GM18520 (cell line): Measurements from ENCODE around the gene NOD2.

Experiments
- ATAC-seq: cut with Tn5 transposase; IDR thresholded peaks from one replicate; pipeline ENCODE4 v1.9.1; 2021; ENCODE audit not compliant: unreplicated experiment

The NOD2 gene

GRCh38 chr16:50669741-50670140, 23.7 kb upstream of the NOD2 start:
- ATAC-seq: no peak

GRCh38 chr16:50670476-50670875, 22.9 kb upstream of the NOD2 start:
- ATAC-seq: no peak

DNA sequence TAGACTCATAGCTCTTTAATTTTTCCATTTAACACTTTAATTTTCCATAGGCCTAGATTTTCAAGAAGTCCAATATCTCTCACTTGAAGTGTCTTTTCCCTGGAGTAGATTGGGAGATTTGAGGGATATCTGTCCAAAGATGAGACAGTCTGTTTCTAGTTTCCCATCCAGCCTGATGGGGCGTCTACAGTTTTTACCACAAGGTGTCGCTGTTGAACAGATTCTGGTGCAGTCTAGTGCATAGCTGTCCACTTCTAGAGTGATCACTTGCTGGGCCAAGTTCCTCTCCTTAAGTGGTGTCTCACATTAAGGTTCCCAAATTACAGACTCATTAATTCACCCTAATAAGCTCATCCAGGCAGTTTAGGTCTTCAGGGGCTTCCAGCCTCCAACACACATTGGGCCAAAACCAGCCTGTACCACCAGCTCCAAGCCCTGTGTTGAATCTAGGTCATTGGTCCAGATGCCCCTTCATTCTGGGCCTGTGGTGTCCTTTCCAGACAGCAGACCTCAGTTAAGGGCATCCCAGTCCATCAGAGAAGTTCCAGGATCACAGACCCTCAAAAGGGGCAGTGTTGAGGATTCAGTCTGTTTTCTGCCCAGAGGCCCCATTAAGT, 21.7 kb upstream of the NOD2 start:
- ATAC-seq: no peak

GRCh38 chr16:50673496-50674275, 19.7 kb upstream of the NOD2 start:
- no peak for ATAC-seq

DNA sequence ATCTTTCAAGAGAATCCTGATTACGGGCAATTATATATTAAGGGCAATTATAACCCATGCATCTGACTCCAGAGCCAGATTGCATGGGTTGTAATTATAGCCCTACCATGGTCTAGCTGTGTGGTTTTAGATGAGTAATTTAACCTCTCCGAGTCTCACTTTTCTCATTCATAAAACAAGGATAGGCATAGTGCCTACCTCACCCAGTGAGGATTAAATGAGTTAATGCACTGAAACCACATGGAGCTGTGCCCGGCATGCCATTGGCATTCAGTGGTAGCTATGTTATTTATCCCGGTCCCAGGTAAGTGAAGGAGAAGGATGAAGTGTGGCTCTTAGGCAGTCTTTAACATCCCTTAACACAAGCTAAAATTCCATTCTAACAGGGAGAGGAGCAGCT, 18.6 kb upstream of the NOD2 start:
- ATAC-seq: no peak

DNA sequence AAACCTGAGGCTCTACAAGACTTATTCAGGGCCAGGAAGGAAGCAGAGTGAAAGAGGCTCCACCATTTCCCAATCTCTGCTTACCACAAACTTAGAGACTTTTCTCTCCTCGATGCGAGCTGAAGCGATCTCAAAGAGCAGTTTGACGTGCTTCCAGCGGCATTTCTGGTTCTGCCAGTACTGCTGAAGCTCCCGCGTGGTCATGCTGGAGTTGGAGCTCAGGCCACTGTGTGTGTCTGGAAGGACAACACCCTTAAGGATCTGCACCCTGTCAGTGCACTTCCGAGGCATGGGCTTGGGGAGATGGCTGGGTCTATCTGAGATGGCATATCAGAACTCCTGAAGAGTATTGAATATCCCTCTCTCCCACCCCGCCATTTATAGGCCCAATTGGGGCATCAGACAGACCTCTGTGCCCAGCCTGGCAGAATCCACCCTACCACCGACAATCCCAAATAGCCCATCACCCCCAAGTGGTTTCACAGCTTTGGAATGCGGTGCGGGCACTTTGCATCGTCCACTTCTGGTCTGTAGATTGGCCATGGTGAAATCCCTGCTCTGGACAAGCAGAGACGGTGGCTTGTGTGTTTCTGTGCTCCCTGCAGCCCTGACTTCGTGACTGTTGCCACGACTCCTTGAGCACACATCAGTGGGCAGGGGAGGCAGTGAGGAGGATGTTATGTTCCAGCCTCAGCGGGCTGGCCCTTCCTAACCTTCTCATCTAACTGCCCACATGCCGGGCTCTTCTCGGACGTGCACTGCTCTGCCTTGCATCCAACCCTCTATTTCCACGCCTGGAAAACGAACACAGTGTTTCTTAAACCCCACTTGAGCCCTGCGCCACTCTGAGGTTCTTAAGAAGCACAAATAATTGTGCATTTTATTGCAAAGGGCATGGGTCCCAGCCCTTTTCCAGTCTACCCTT, 17.5 kb upstream of the NOD2 start:
- ATAC-seq: no peak

- ATAC-seq: no peak
Observed at GRCh38 chr16:50676684-50677225, 16.7 kb upstream of the NOD2 start.

GRCh38 chr16:50677351-50677750, 16.1 kb upstream of the NOD2 start:
- ATAC-seq: no peak

DNA sequence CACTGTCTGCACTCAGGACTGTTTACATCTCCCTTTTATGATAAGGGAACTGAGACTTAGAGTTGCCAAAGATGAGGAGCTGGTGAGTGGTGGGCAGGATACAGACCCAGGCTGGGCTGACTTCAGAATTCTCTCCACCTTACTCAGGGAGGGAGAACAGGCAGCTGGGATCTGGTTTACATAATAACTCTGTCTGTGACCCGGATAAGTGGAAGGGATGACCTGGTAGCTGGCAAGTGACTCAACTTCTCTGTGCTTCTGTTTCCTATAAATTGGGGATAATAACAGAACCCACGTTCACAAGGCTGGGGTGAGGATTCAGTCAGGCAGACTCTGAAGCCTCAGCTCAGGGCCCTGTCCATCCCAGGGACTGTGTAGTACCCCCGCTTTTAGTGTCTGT, 14.9 kb upstream of the NOD2 start:
- ATAC-seq: no peak

DNA sequence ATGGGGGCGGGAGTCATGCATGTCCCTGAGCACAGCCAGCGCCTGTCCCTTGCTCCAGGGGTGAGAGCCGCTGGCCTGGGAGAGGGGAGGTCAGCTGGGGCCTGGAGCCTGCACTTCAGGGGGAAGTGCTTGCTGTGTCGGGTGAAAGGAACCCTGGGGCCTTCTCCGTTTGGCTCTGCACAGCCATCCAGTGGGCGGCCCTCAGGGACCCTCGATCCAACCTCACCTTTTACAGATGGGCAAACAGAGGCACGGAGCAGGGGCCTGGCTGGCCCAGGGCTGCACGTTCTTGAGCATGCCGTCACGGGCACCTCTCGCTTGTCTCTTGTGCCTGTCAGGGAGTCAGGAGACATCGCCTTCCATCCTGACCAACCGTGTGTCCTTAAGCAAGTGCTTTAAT, 14.1 kb upstream of the NOD2 start:
- ATAC-seq: no peak

DNA sequence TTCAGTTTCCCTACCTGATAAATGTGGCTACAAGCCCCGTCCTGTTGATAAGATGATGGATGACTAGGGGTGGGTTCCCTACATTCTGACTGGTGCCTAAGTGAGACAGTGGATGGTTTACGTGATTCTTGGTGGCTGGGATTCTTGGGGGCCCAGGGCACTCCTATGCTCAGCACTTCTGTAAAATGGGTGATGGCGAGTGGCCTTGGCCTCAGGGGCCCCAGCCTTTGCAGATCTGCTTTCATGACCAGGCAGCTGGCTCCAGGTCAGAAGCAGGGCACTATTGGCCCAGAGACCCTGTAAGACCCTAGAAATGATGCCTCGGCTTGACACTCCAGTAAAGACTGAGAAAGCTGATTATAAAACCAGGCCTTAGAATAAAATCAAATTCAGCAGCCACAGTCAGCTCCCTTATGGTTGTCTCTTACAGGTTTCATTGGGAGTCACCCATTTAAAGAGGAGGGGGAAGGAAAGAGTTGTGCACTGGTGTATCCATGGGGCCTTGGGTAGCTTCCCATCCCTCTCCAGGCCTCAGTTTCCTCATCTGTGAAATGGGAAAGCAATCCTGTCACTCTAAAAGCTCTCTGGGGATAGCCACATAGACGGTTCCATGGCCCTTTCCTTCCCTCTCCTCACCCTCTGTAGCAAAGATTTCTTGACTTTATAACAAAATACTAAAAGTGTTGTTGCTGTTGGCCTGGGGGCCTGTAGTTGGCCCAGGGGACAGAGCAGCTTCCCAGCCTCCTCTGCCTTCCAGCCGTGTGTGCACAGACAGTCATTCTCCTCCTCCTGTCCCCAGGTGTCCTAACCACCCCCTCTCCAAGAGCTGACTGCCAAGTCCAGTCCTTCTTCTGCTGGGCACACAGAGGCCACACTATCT, 13.5 kb upstream of the NOD2 start:
- no peak for ATAC-seq

GRCh38 chr16:50680556-50680893, 12.9 kb upstream of the NOD2 start:
- no peak for ATAC-seq

DNA sequence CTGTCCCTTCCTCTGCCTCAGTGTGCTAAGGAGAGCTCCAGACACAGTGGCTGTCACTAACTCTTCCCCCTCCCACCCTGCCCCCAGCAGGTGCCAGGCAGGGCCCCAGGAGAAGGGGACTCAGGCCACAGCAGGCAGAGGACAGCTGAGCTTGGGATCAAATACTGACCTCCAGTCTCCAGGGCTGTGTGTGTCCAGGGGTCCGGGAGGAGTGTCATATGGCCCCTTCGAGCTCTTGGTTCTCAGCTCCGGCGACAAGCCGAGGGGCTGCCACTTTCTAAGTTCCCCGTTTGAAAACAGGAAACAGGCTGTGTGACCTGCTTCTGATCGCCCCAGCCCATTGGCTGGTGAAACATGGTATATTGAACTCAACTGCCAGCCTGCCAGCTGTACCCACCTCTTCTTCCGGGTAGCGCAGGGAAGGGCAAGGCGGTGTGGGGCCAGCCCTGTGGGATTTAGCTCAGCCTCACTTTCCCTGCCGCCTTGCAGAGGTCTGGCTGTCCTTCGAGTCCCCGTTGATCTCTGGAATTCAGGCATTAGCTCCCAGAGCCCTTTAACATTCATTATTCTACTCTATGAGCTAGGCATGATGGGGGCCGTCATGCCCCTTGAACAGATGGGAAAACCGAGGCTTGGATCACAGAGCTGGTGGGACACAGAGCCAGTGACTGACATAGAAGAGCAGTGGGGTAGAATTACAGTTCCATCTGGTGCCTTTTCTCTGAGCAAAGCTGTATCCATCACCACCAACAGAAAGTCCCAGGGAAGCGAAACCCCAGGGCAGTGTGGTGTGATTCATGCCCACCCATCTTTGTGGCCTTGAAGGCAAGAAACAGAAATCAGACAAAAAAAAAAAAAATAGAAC, 12.2 kb upstream of the NOD2 start, which contains the start of gene SNX20:
Gene SNX20 (minus strand): TSS at position 292 of the 865 bp plus-strand sequence. CDS start 3,786 bp downstream, outside the sequence.
- ATAC-seq: peak; percentile 62

GRCh38 chr16:50683689-50684374, 9.6 kb upstream of the NOD2 start:
- ATAC-seq: peak; percentile 35

- no peak for ATAC-seq
Observed at GRCh38 chr16:50684823-50685461, 8.5 kb upstream of the NOD2 start.

GRCh38 chr16:50685462-50686063, 7.8 kb upstream of the NOD2 start:
- ATAC-seq: no peak

- ATAC-seq: no peak
Observed at GRCh38 chr16:50688083-50688482, 5.3 kb upstream of the NOD2 start.

- no peak for ATAC-seq
Observed at GRCh38 chr16:50688867-50689266, 4.5 kb upstream of the NOD2 start.
